Measurements from ENCODE around the gene FOXN1.

FOXN1 gene

DNA sequence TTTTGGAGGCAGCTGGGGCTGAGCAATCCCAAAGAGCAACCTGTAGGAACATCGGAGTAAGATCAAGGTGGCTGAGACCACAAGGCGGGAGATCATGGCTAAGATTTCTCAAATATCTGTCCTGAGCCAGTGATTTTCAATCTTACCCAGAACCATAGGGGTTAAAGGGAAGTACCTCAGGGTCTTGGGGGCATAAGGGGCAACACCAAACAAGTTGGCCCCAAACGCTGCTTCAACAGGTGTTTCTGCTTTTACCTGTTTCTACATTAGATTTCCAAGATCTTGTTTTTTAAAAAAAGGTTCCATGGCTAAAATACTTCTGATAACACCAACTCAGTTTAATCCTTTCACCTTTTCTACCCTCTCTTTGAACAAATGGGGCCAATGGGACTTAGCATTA is 48.9 kb downstream of the FOXN1 start:
- Histone ChIP-seq H3K4me3 (ENCODE audit: low read depth, low read length) (peak overlapping the region; percentile 6; the same call in 1 of the 2 replicates), H3K27ac (peak overlapping the region; percentile 75), H3K9me3 (ENCODE audit: severe bottlenecking) (no peaks in the 10 kb centered on the region), H3K36me3 (peaks cover 46% of the 10 kb centered on the region), H3K27me3 (ENCODE audit: insufficient read depth, low read depth, severe bottlenecking) (no peaks in the 10 kb centered on the region)
- no peak for DNase-seq
- TF ChIP-seq, protein P1, sequence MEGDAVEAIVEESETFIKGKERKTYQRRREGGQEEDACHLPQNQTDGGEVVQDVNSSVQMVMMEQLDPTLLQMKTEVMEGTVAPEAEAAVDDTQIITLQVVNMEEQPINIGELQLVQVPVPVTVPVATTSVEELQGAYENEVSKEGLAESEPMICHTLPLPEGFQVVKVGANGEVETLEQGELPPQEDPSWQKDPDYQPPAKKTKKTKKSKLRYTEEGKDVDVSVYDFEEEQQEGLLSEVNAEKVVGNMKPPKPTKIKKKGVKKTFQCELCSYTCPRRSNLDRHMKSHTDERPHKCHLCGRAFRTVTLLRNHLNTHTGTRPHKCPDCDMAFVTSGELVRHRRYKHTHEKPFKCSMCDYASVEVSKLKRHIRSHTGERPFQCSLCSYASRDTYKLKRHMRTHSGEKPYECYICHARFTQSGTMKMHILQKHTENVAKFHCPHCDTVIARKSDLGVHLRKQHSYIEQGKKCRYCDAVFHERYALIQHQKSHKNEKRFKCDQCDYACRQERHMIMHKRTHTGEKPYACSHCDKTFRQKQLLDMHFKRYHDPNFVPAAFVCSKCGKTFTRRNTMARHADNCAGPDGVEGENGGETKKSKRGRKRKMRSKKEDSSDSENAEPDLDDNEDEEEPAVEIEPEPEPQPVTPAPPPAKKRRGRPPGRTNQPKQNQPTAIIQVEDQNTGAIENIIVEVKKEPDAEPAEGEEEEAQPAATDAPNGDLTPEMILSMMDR (IDR thresholded peaks at IDR 0.05; ENCODE audit: low read depth, low read length) = no peak

DNA sequence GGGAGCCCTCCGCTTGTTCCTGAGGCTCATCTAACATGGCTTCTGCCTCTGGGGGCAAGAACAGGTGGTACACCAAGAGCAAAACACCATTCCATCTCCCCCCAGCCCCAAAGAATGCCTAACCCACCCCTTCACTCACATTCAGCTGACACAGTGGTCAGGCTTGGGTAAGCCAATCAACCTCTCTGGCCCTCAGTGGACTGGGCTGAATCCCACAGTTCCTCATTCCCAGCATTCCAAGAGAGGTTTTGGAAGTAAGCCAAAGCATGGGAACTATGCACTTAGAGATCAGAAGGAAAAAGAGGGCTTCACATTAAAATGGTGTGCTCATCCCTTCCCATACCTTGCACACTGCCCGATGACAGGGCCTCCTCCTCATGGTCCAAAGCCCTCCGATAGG is 57.3 kb downstream of the FOXN1 start:
- peaks cover 50% of the 10 kb centered on the region for H3K36me3 ChIP-seq
- H3K27me3 ChIP-seq (ENCODE audit: insufficient read depth, low read depth, severe bottlenecking) = no peaks in the 10 kb centered on the region
- DNase-seq = no peak
- H3K9me3 ChIP-seq (ENCODE audit: severe bottlenecking) = no peaks in the 10 kb centered on the region
- no peak overlapping the region for H3K27ac ChIP-seq
- H3K4me3 ChIP-seq (ENCODE audit: low read depth, low read length) = no peak overlapping the region
- TF ChIP-seq, protein P1 (IDR thresholded peaks at IDR 0.05; ENCODE audit: low read depth, low read length) = no peak

DNA sequence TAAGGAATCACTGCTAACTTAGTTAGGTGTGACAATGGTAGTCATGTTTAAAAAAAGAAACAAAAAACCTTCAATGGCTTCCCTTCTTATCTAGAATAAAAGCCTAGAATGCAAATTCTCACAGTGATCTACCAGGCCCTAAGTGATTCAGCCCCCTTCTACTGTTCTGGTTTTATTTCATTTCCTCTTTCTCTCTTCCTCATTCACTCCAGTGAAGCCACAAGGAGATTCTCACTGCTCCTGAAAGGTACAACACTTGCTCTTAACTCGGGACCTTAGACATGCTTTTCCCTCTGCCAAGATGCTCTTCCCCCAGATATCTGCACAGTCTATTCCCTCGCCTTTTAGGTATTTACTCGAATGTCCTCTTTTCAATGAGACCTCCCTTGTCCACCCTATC is 61.5 kb downstream of the FOXN1 start:
- Histone ChIP-seq H3K9me3 (ENCODE audit: severe bottlenecking) (no peaks in the 10 kb centered on the region), H3K4me3 (ENCODE audit: low read depth, low read length) (no peak overlapping the region), H3K27me3 (ENCODE audit: insufficient read depth, low read depth, severe bottlenecking) (no peaks in the 10 kb centered on the region), H3K36me3 (peaks cover 31% of the 10 kb centered on the region), H3K27ac (no peak overlapping the region)
- no peak for DNase-seq
- TF ChIP-seq, protein P1 (IDR thresholded peaks at IDR 0.05; ENCODE audit: low read depth, low read length) = no peak

DNA sequence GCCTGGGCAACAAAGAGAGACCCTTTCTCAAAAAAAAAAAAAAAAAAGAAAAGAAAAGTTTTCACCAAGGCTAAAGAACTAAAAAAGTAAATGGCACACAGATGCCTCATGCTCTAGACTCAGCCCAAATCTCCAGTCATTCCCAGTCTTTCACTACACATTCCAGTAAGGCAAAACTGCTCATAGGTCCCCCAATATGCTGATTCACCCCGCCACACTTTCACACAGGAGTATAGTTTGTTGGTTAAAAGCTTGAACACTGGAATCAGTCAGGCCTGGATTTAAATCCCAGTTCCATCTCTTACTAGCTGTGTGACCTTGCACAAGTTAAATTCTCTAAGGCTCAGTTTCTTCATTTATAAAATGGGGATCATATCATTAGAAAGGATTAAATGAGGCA is 63.3 kb downstream of the FOXN1 start:
- no peak for DNase-seq
- Histone ChIP-seq H3K36me3 (peaks cover 19% of the 10 kb centered on the region; the same call in 1 of the 2 replicates), H3K4me3 (ENCODE audit: low read depth, low read length) (no peak overlapping the region), H3K27ac (no peak overlapping the region), H3K27me3 (ENCODE audit: insufficient read depth, low read depth, severe bottlenecking) (no peaks in the 10 kb centered on the region), H3K9me3 (ENCODE audit: severe bottlenecking) (no peaks in the 10 kb centered on the region)
- TF ChIP-seq, protein P1 (IDR thresholded peaks at IDR 0.05; ENCODE audit: low read depth, low read length) = no peak

DNA sequence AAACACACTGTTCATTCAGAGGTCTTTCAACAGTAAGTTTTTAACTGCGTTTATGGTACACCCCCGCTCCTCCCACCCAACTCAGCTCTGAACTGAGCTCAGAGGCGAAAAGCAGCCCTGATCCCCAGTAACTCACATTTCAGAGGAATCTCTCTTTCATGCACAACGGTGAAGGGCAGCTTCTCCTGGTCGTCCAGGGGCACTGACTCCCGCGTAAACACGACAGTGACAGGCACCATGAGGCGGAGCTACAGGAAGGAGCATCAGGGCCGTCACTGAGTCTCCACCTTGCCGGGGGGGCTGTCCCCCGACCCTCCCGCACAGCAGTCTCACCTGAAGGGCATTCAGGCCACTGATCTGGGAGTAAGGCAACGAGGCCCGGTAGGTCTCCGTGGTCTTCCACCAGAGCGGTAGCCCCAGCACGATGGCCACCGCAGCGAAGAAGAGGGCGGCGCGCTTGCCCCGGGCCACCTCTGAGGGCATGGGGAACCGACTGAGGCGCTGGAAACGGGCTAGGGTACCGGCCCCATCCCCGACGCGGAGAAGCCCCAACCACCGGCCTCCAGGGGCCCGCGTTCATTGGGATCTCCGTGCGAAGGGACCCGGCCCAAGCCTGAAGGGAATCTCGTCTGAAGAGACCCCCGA is 64.7 kb downstream of the FOXN1 start:
- H3K9me3 ChIP-seq (ENCODE audit: severe bottlenecking) = no peaks in the 10 kb centered on the region
- H3K36me3 ChIP-seq = peaks cover 20% of the 10 kb centered on the region
- peak overlapping the region; percentile 55 for H3K4me3 ChIP-seq (ENCODE audit: low read depth, low read length)
- no peaks in the 10 kb centered on the region for H3K27me3 ChIP-seq (ENCODE audit: insufficient read depth, low read depth, severe bottlenecking)
- peak; percentile 68 for DNase-seq
- TF ChIP-seq, protein P1 (IDR thresholded peaks at IDR 0.05; ENCODE audit: low read depth, low read length) = no peak
- H3K27ac ChIP-seq = peak overlapping the region; percentile 80
